ENCODE results near the gene FBLN7. TPM values are rescaled to one million over a fixed set of nuclear protein-coding genes. Genes with fewer than 3 reads are reported as not detected.
"Not testable (repeated sequence)": the region's sequence is repeated elsewhere in the genome, so short reads cannot be mapped to it uniquely, and the experiment has no call there.

FBLN7 gene
- total RNA-seq, 1 donor from 2014 or later = 0.20 TPM

DNA sequence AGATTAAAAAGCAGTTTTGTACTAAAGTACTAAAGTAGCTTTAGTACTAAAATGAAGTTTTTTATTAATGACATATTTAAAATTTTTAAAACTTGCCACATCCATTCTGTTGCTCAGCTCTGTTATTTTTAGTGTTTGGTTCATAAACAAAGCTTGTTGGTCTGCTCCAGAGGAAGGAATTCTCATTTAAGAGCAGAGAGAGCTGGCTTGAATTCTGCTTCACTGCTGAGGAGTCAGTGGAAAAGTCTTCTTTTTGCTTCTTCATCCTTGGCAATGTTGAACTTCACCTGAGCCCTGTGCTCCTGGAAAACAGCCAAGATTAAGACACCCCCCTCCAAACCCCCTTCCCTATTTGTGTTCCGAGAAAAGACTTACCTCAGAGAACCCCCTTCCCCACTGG, 42.5 kb upstream of the FBLN7 start:
- TF ChIP-seq, protein P1, sequence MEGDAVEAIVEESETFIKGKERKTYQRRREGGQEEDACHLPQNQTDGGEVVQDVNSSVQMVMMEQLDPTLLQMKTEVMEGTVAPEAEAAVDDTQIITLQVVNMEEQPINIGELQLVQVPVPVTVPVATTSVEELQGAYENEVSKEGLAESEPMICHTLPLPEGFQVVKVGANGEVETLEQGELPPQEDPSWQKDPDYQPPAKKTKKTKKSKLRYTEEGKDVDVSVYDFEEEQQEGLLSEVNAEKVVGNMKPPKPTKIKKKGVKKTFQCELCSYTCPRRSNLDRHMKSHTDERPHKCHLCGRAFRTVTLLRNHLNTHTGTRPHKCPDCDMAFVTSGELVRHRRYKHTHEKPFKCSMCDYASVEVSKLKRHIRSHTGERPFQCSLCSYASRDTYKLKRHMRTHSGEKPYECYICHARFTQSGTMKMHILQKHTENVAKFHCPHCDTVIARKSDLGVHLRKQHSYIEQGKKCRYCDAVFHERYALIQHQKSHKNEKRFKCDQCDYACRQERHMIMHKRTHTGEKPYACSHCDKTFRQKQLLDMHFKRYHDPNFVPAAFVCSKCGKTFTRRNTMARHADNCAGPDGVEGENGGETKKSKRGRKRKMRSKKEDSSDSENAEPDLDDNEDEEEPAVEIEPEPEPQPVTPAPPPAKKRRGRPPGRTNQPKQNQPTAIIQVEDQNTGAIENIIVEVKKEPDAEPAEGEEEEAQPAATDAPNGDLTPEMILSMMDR (IDR thresholded peaks at IDR 0.05; ENCODE audit: partially characterized antibody, unreplicated experiment) = no peak
- no peaks in the 10 kb centered on the region for H3K9me3 Mint-ChIP-seq (ENCODE audit: unreplicated experiment)
- peaks cover 5% of the 10 kb centered on the region for H3K36me3 Mint-ChIP-seq (ENCODE audit: unreplicated experiment)
- no peaks in the 10 kb centered on the region for H3K27me3 Mint-ChIP-seq (ENCODE audit: unreplicated experiment)
- no peak overlapping the region for H3K4me3 Mint-ChIP-seq (ENCODE audit: unreplicated experiment)
- no peak for DNase-seq
- H3K4me1 Mint-ChIP-seq (ENCODE audit: low read depth, unreplicated experiment) = no peaks in the 10 kb centered on the region
- no peak overlapping the region for H3K27ac Mint-ChIP-seq (ENCODE audit: unreplicated experiment)

DNA sequence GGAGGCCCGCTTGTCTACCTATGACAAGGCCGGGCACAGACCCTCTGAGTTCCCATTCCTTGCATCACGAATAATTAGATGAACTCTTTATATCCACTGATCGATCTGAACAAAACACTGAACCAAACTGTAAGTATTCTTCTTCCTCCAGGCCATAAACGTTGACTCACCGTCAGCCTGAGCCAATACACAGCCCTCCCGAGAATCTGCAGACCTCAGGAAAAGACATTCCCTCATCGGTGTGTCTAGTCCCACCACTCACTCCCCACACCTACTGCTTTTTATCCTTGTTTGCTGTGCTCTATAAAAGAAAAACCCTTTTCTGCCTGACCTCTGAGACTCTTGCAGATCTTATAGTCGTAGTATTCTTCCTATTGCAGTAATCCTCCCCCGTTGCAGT, 42.1 kb upstream of the FBLN7 start:
- TF ChIP-seq, protein P1 (IDR thresholded peaks at IDR 0.05; ENCODE audit: partially characterized antibody, unreplicated experiment) = no peak
- Mint-ChIP-seq H3K4me1 (ENCODE audit: low read depth, unreplicated experiment) (no peaks in the 10 kb centered on the region), H3K36me3 (ENCODE audit: unreplicated experiment) (peaks cover 5% of the 10 kb centered on the region), H3K27me3 (ENCODE audit: unreplicated experiment) (no peaks in the 10 kb centered on the region), H3K27ac (ENCODE audit: unreplicated experiment) (no peak overlapping the region), H3K4me3 (ENCODE audit: unreplicated experiment) (no peak overlapping the region), H3K9me3 (ENCODE audit: unreplicated experiment) (no peaks in the 10 kb centered on the region)
- no peak for DNase-seq

DNA sequence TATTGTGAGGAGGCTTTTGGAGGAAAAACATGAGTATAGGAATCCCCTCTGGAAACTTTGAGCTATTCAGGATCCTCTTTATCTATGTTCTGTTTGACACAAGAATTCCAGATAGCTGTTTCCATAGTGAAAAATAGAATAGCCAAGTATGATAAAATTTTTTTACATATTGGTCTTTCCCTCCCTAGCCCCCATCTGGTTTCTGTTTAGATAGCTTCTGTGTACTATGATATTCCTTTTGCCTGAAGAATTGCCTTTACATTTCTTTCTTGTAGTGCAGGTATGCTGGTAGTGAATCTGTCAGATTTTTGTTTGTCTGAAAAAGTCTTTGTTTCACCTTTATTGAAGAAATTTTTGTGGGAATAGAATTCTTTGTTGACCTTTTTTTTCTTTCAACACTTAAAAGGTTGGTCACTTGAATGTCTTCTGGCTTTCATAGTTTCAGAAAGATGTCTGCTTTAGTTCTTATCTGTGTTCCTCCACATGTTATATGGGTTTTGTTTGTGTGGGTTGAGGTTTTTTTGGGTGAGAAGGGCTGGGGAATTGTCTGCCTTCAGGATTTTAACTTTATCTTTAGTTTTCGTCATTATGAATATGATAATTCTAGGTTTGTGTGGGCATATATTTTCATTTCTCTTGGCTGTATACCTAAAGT, 29.9 kb upstream of the FBLN7 start:
- Mint-ChIP-seq H3K4me3 (ENCODE audit: unreplicated experiment) (no peak overlapping the region), H3K27me3 (ENCODE audit: unreplicated experiment) (peaks cover 1% of the 10 kb centered on the region), H3K9me3 (ENCODE audit: unreplicated experiment) (no peaks in the 10 kb centered on the region), H3K4me1 (ENCODE audit: low read depth, unreplicated experiment) (no peaks in the 10 kb centered on the region), H3K27ac (ENCODE audit: unreplicated experiment) (no peak overlapping the region), H3K36me3 (ENCODE audit: unreplicated experiment) (peaks cover 19% of the 10 kb centered on the region)
- TF ChIP-seq, protein P1 (IDR thresholded peaks at IDR 0.05; ENCODE audit: partially characterized antibody, unreplicated experiment) = no peak
- DNase-seq = no peak

DNA sequence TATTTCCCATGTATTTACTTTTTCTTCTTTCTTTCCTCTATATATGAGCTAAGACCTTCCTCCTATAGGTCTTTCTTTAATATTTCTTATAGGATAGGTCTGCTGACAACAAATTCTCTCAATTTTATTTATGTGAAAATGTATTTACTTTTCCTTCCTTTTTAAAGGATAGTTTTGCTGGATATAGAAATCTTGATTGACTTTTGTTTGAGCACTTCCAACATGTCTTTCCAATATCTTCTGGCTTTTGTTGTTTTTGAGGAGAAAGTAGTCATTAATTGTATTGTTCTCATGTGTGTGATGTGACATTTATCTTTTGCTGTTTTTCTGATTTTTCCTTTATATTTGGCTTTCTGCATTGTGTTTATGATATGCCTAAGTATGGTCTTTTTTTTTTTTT, 28.9 kb upstream of the FBLN7 start:
- no peak for DNase-seq
- Mint-ChIP-seq H3K27ac (ENCODE audit: unreplicated experiment) (no peak overlapping the region), H3K9me3 (ENCODE audit: unreplicated experiment) (no peaks in the 10 kb centered on the region), H3K27me3 (ENCODE audit: unreplicated experiment) (peaks cover 1% of the 10 kb centered on the region), H3K36me3 (ENCODE audit: unreplicated experiment) (peaks cover 19% of the 10 kb centered on the region), H3K4me3 (ENCODE audit: unreplicated experiment) (no peak overlapping the region), H3K4me1 (ENCODE audit: low read depth, unreplicated experiment) (no peaks in the 10 kb centered on the region)
- TF ChIP-seq, protein P1 (IDR thresholded peaks at IDR 0.05; ENCODE audit: partially characterized antibody, unreplicated experiment) = no peak

DNA sequence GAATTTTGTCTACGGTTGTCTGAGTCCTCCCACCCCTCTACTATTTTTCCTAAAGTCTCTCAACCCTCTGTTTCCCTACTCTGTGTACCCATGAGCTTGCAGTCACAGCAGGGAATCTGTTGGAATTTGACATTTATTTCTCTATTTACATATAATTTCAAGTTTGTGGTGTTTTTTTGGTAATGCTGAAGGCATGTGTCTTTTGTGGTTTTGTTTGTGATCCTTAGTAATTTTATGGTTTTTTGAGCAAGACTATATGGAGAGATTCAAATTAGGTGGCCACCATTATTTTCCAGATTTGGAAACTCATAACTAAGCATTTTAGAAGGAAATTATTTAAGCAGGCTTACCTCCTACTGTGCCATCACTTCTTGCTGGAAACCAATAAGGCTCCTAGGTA, 27.2 kb upstream of the FBLN7 start:
- H3K36me3 Mint-ChIP-seq (ENCODE audit: unreplicated experiment) = peaks cover 19% of the 10 kb centered on the region
- no peak overlapping the region for H3K4me3 Mint-ChIP-seq (ENCODE audit: unreplicated experiment)
- no peaks in the 10 kb centered on the region for H3K9me3 Mint-ChIP-seq (ENCODE audit: unreplicated experiment)
- DNase-seq = no peak
- peaks cover 1% of the 10 kb centered on the region for H3K27me3 Mint-ChIP-seq (ENCODE audit: unreplicated experiment)
- TF ChIP-seq, protein P1 (IDR thresholded peaks at IDR 0.05; ENCODE audit: partially characterized antibody, unreplicated experiment) = no peak
- no peak overlapping the region for H3K27ac Mint-ChIP-seq (ENCODE audit: unreplicated experiment)
- H3K4me1 Mint-ChIP-seq (ENCODE audit: low read depth, unreplicated experiment) = no peaks in the 10 kb centered on the region

- not testable (repeated sequence) for H3K4me1 Mint-ChIP-seq (ENCODE audit: low read depth, unreplicated experiment); H3K4me3 Mint-ChIP-seq (ENCODE audit: unreplicated experiment); H3K9me3 Mint-ChIP-seq (ENCODE audit: unreplicated experiment); H3K27me3 Mint-ChIP-seq (ENCODE audit: unreplicated experiment); DNase-seq; H3K27ac Mint-ChIP-seq (ENCODE audit: unreplicated experiment)
- H3K36me3 Mint-ChIP-seq (ENCODE audit: unreplicated experiment) = peaks cover 19% of the 10 kb centered on the region
These were observed 24.8 kb upstream of the FBLN7 start for GRCh38 chr2:112113354-112113753.
